Karpas-422 (cell line): Measurements from ENCODE around the gene CRISPLD2. TPM values are rescaled to one million over a fixed set of nuclear protein-coding genes. Genes with fewer than 3 reads are reported as not detected.

Source experiments
- DNase-seq: peaks from one replicate; pipeline ENCODE4 v3.0.0-alpha.2; 2015
- H2AFZ ChIP-seq: fragments of 200-600 bp; sonication (generic); 2 replicates; pipeline ENCODE4 v1.6.1; 2014; ENCODE audit warnings: antibody characterized with exemption, low read length, mixed read lengths
- H3K27ac ChIP-seq: fragments of 200-600 bp; sonication (generic); 2 replicates; pipeline ENCODE4 v1.5.1; 2014; ENCODE audit warnings: mild to moderate bottlenecking, low read length, moderate library complexity
- H3K27me3 ChIP-seq: fragments of 200-600 bp; sonication (generic); 2 replicates; pipeline ENCODE4 v1.6.1; 2014; ENCODE audit warnings: low read length, mixed read lengths
- H3K36me3 ChIP-seq: fragments of 200-600 bp; sonication (generic); 2 replicates; pipeline ENCODE4 v1.6.1; 2014; ENCODE audit warnings: low read length, mixed read lengths; ENCODE audit not compliant: insufficient read depth
- H3K4me1 ChIP-seq: fragments of 200-600 bp; sonication (generic); 2 replicates; pipeline ENCODE4 v1.6.1; 2014; ENCODE audit warnings: mild to moderate bottlenecking, low read length, mixed read lengths
- H3K4me2 ChIP-seq: fragments of 200-600 bp; sonication (generic); 2 replicates; pipeline ENCODE4 v1.6.1; 2014; ENCODE audit warnings: low read length, low read depth, mild to moderate bottlenecking; ENCODE audit not compliant: poor library complexity, severe bottlenecking
- H3K4me3 ChIP-seq: fragments of 200-600 bp; sonication (generic); 2 replicates; pipeline ENCODE4 v1.5.1; 2014; ENCODE audit warnings: mild to moderate bottlenecking, antibody characterized with exemption, low read length, mixed read lengths
- H3K79me2 ChIP-seq: fragments of 200-600 bp; sonication (generic); 2 replicates; pipeline ENCODE4 v1.6.1; 2014; ENCODE audit warnings: mild to moderate bottlenecking, low read length, mixed read lengths
- H3K9ac ChIP-seq: fragments of 200-600 bp; sonication (generic); 2 replicates; pipeline ENCODE4 v1.6.0; 2014; ENCODE audit warnings: low read length
- H3K9me2 ChIP-seq: fragments of 200-600 bp; sonication (generic), shearing (Covaris generic); replicated peaks from 2 replicates; pipeline ENCODE4 v1.6.0; 2014; ENCODE audit warnings: mild to moderate bottlenecking, low read length, moderate library complexity; ENCODE audit not compliant: insufficient read depth
- H3K9me3 ChIP-seq: fragments of 300-700, 200-600 bp; sonication (generic); 2 replicates; pipeline ENCODE4 v1.6.1; 2014; ENCODE audit warnings: low read length, mixed read lengths
- H4K20me1 ChIP-seq: fragments of 200-600 bp; sonication (generic); 2 replicates; pipeline ENCODE4 v1.6.1; 2014; ENCODE audit warnings: mild to moderate bottlenecking, antibody characterized with exemption, low read length, low read depth; ENCODE audit not compliant: insufficient read depth
- total RNA-seq: library from RNA; depleted of rRNA; stranded (reverse); fragments of >200 nt; shearing (Covaris generic); gene quantifications from 2 replicates; pipeline ENCODE4 v1.2.3, GENCODE V29; 2014; ENCODE audit warnings: low replicate concordance

The CRISPLD2 gene
- total RNA-seq, 1 experiment from 2014 or later = not detected

GRCh38 chr16:84821179-84821578, 1.4 kb downstream of the CRISPLD2 start:
- no peaks in the 10 kb centered on the region for H3K36me3 ChIP-seq
- no peaks in the 10 kb centered on the region for H3K4me1 ChIP-seq
- no peaks in the 10 kb centered on the region for H3K27me3 ChIP-seq
- no peaks in the 10 kb centered on the region for H3K79me2 ChIP-seq
- H2AFZ ChIP-seq = no peak overlapping the region
- H3K9ac ChIP-seq = no peak overlapping the region
- H3K27ac ChIP-seq = no peak overlapping the region
- no peak overlapping the region for H3K4me3 ChIP-seq
- no peak overlapping the region for H3K4me2 ChIP-seq
- no peaks in the 10 kb centered on the region for H3K9me2 ChIP-seq
- H4K20me1 ChIP-seq = 0 out of 2 replicates have a peak, but pooled peaks cover 3% of the 10 kb centered on the region
- no peaks in the 10 kb centered on the region for H3K9me3 ChIP-seq
- no peak for DNase-seq

DNA sequence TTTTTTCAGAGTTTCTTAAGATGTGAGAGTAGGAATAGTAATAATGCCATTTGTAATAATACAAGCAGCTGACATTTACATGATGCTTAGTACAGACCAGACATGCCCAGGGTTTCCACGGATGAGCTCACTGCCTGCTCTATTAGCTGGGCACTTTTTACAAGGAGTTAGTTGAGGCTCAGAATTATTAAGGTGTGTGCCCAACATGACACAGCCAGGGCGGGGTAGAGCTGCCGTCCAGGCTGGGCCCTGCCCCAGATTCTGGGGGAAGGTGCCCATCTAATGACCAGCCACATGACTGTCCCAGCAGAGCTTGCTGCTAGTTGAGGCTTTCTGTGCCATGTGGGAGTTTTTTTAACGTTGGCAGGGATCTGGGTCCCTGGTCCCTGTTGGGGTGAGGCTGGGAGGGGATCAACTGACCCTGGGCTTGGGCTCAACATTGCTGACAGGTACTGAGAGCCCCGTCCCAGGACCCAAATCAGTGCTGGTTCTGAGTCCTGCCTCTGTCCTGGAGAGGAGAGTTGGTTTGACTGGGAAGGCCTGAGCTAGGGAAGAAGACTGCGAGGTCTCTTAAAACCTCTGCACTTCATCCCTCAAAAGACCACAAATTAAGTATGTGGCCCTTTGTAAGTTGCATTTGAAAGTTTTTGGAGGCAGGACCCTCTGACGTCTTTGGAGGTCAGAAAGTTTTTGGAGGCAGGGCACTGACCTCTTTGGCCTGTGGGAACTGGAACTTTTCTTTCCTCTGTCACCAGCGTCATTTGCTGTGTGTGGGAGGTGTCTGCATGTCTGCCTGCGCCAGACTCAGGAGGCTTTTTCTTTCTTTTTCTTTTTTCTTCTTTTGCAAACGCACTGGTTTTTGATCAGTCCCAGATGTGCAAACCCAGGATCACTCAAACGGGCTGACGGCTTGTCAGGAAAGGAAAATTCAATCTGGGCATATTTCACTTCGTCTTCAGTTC, 2.2 kb downstream of the CRISPLD2 start:
- Histone ChIP-seq H3K4me2 (no peak overlapping the region), H3K4me3 (no peak overlapping the region), H3K9me2 (no peaks in the 10 kb centered on the region), H3K27ac (no peak overlapping the region), H3K9ac (no peak overlapping the region), H2AFZ (no peak overlapping the region), H3K27me3 (no peaks in the 10 kb centered on the region), H3K4me1 (no peaks in the 10 kb centered on the region), H4K20me1 (0 out of 2 replicates have a peak, but pooled peaks cover 3% of the 10 kb centered on the region), H3K36me3 (no peaks in the 10 kb centered on the region), H3K9me3 (no peaks in the 10 kb centered on the region), H3K79me2 (no peaks in the 10 kb centered on the region)
- no peak for DNase-seq

DNA sequence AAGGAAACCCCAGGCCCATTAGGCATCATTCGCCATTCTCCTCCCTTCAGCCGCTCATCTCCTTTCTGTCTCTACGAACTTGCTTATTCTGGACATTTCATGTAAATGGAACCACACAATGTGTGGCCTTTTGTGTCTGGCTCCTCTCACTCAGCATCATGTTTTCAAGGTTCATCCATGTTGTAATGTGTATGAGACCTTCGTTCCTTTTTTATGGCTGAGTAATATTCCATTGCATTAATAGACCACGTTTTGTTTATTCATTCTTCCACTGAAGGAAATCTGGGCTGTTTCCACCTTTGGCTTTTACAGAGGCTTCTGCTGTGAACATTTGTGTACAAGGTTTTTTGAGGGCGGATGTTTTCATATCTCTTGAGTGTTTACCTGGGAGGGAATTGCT, 3.2 kb downstream of the CRISPLD2 start:
- H3K27me3 ChIP-seq = no peaks in the 10 kb centered on the region
- H4K20me1 ChIP-seq = 0 out of 2 replicates have a peak, but pooled peaks cover 3% of the 10 kb centered on the region

DNA sequence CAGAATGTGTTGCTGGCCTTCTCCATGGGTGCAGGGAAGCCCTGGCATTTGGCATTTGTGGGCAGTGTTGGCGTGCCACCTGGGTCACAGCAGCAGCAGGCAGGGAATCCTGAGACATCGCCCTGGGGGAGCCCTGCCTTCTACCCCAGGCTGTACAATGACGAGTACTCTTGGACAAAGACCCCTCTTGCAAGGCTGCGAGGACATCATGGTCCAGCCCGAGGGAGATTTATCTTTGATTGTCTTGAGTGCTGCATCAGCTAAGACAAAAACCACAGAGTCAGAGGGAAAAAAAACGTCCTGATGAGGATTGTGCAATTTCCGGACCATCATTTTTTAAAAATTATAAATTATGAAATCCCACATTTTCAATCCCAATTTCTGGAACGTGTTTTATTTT, 3.7 kb downstream of the CRISPLD2 start:
- H3K4me2 ChIP-seq = no peak overlapping the region
- H3K4me3 ChIP-seq = no peak overlapping the region
- H2AFZ ChIP-seq = no peak overlapping the region
- H3K9ac ChIP-seq = no peak overlapping the region
- no peak for DNase-seq
- no peaks in the 10 kb centered on the region for H3K27me3 ChIP-seq
- H3K4me1 ChIP-seq = no peaks in the 10 kb centered on the region
- no peaks in the 10 kb centered on the region for H3K9me2 ChIP-seq
- 0 out of 2 replicates have a peak, but pooled peaks cover 3% of the 10 kb centered on the region for H4K20me1 ChIP-seq
- H3K27ac ChIP-seq = no peak overlapping the region
- no peaks in the 10 kb centered on the region for H3K9me3 ChIP-seq
- no peaks in the 10 kb centered on the region for H3K36me3 ChIP-seq
- no peaks in the 10 kb centered on the region for H3K79me2 ChIP-seq

More for the DNA sequence above, 3.2 kb downstream of the CRISPLD2 start:
- H3K4me3 ChIP-seq = no peak overlapping the region
- H3K9ac ChIP-seq = no peak overlapping the region
- H3K27ac ChIP-seq = no peak overlapping the region
- H3K4me1 ChIP-seq = no peaks in the 10 kb centered on the region
- no peak overlapping the region for H3K4me2 ChIP-seq
- H3K36me3 ChIP-seq = no peaks in the 10 kb centered on the region
- H2AFZ ChIP-seq = no peak overlapping the region
- no peaks in the 10 kb centered on the region for H3K9me2 ChIP-seq
- DNase-seq = no peak
- H3K9me3 ChIP-seq = no peaks in the 10 kb centered on the region
- no peaks in the 10 kb centered on the region for H3K79me2 ChIP-seq

DNA sequence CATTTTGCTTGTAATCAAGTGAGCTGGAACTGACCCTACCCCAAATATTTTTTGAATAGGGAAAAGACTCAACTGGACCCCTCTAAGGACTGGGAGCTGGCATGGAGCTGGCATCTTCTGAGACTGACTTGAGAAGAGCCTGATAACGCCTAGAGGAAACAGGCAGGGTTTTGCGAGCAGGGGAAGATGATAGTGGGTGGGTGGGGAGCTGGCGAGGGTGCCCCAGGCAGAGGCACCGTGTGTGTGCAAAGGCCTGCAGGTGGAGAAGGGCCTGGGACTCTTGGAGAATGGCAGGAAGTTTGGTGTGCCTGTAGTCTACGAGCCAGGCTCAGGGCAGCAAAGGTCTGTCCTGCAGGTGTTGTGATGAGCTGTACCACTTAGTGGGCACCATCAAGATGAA, 4.1 kb downstream of the CRISPLD2 start:
- DNase-seq = no peak
- no peaks in the 10 kb centered on the region for H3K79me2 ChIP-seq
- no peak overlapping the region for H3K9ac ChIP-seq
- 0 out of 2 replicates have a peak, but pooled peaks cover 3% of the 10 kb centered on the region for H4K20me1 ChIP-seq
- H2AFZ ChIP-seq = no peak overlapping the region
- H3K4me3 ChIP-seq = no peak overlapping the region
- no peak overlapping the region for H3K4me2 ChIP-seq
- no peaks in the 10 kb centered on the region for H3K27me3 ChIP-seq
- no peaks in the 10 kb centered on the region for H3K36me3 ChIP-seq
- no peaks in the 10 kb centered on the region for H3K9me3 ChIP-seq
- no peaks in the 10 kb centered on the region for H3K4me1 ChIP-seq
- no peak overlapping the region for H3K27ac ChIP-seq
- no peaks in the 10 kb centered on the region for H3K9me2 ChIP-seq

- H3K27me3 ChIP-seq = no peaks in the 10 kb centered on the region
- H3K27ac ChIP-seq = no peak overlapping the region
- H3K9me2 ChIP-seq = no peaks in the 10 kb centered on the region
- no peaks in the 10 kb centered on the region for H3K36me3 ChIP-seq
- no peaks in the 10 kb centered on the region for H3K79me2 ChIP-seq
- no peaks in the 10 kb centered on the region for H3K9me3 ChIP-seq
- no peak overlapping the region for H3K4me3 ChIP-seq
- DNase-seq = no peak
- H3K9ac ChIP-seq = no peak overlapping the region
- H3K4me1 ChIP-seq = no peaks in the 10 kb centered on the region
- no peak overlapping the region for H2AFZ ChIP-seq
- 0 out of 2 replicates have a peak, but pooled peaks cover 3% of the 10 kb centered on the region for H4K20me1 ChIP-seq
- no peak overlapping the region for H3K4me2 ChIP-seq
These were observed 6.2 kb downstream of the CRISPLD2 start for GRCh38 chr16:84825896-84826557.

DNA sequence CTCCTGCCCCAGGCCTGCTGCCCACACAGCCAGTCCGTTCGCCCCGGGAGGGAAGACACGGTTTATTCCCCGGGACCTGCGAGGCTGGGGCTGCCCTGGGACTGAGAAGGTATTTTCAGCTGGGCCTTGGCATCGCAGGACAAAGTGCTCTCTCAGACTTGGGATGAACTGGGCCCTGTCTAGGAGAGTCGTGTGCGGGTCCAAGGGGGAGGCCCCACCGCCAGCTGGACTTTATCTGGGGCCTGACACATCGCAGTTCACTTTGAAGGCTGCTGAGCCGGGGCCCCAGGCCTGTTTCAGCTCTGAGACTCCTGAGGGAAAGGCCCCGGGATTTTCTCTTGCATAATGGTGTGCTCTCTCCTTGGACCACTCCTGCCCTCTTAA, 6.8 kb downstream of the CRISPLD2 start:
- Histone ChIP-seq H3K4me2 (no peak overlapping the region), H3K9ac (no peak overlapping the region), H3K4me1 (no peaks in the 10 kb centered on the region), H3K9me2 (no peaks in the 10 kb centered on the region), H3K4me3 (no peak overlapping the region), H4K20me1 (0 out of 2 replicates have a peak, but pooled peaks cover under 1% of the 10 kb centered on the region), H2AFZ (no peak overlapping the region), H3K79me2 (no peaks in the 10 kb centered on the region), H3K27ac (no peak overlapping the region), H3K9me3 (no peaks in the 10 kb centered on the region), H3K27me3 (no peaks in the 10 kb centered on the region), H3K36me3 (no peaks in the 10 kb centered on the region)
- no peak for DNase-seq

DNA sequence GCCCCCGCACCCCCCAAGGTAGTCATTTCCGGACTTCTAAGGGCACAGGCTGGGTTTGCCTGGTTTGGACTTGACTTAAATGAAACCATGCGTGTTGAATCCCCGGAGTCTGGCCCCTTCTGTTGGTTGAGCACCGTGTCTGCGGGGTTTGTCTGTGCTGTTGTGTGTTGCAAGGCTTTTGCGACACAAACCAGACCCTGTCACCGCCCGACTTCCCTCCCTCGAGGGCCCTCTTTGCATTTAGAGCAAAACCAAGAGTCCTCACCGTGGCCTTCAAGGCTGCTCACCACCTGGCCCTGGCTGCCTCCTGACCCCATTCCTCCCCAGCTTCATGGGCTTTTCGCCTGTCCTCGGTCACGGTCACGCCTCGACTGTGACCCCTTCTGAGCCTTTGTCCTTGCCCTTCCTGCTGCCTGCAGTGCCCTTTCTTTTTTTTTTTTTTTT, 7.4 kb downstream of the CRISPLD2 start:
- Histone ChIP-seq H3K36me3 (no peaks in the 10 kb centered on the region), H3K27me3 (no peaks in the 10 kb centered on the region), H3K9me3 (no peaks in the 10 kb centered on the region), H3K79me2 (no peaks in the 10 kb centered on the region), H2AFZ (no peak overlapping the region), H3K9ac (no peak overlapping the region), H3K27ac (no peak overlapping the region), H4K20me1 (no peaks in the 10 kb centered on the region), H3K9me2 (no peaks in the 10 kb centered on the region), H3K4me2 (no peak overlapping the region), H3K4me1 (no peaks in the 10 kb centered on the region), H3K4me3 (no peak overlapping the region)
- no peak for DNase-seq
